GM23338 (cell line): ENCODE results near the gene SBF2.

Experiments
- CREB1 ChIP-seq: fragments of 250-450 bp; sonication (Bioruptor Pico); IDR thresholded peaks from 2 replicates; pipeline ENCODE4 v1.5.0; 2020; ENCODE audit warnings: low read depth, mild to moderate bottlenecking, moderate library complexity
- EZH2 ChIP-seq: fragments of 200-600 bp; sonication (generic); IDR thresholded peaks from one replicate; pipeline ENCODE4 v1.8.0; 2017; ENCODE audit warnings: antibody characterized with exemption, mild to moderate bottlenecking, low read depth; ENCODE audit not compliant: unreplicated experiment
- EZH2phosphoT487 ChIP-seq: fragments of 200-600 bp; sonication (generic); IDR thresholded peaks from one replicate; pipeline ENCODE4 v1.8.1; 2018; ENCODE audit warnings: antibody characterized with exemption; ENCODE audit not compliant: unreplicated experiment
- JUNB ChIP-seq: IDR thresholded peaks from one replicate; pipeline ENCODE4 v1.6.1; 2016; ENCODE audit warnings: antibody characterized with exemption; ENCODE audit not compliant: unreplicated experiment
- POLR2AphosphoS5 ChIP-seq: IDR thresholded peaks from 2 replicates; pipeline ENCODE4 v1.6.1; 2016; ENCODE audit warnings: antibody characterized with exemption, low read depth
- ZNF331 ChIP-seq: fragments of 250-450 bp; sonication (Bioruptor Pico); IDR thresholded peaks from 2 replicates; pipeline ENCODE4 v1.5.0; 2020; ENCODE audit warnings: low read depth, mild to moderate bottlenecking, moderate library complexity
- TF ChIP-seq, protein P1 (sequence below), 2 experiments: fragments of 200-600 bp in 1 of 2; sonication (generic) in 1 of 2; conservative IDR thresholded peaks; 2 replicates each; pipeline versions ENCODE4 v1.5.1 to v1.6.1; 2016 to 2017; ENCODE audit warnings: antibody characterized with exemption in 2 of 2, low read depth in 2 of 2, mild to moderate bottlenecking in 2 of 2, moderate library complexity in 1 of 2
- TF ChIP-seq, protein P2 (sequence below): IDR thresholded peaks from one replicate; pipeline ENCODE4 v1.6.1; 2018; ENCODE audit warnings: antibody characterized with exemption; ENCODE audit not compliant: unreplicated experiment

DNA sequence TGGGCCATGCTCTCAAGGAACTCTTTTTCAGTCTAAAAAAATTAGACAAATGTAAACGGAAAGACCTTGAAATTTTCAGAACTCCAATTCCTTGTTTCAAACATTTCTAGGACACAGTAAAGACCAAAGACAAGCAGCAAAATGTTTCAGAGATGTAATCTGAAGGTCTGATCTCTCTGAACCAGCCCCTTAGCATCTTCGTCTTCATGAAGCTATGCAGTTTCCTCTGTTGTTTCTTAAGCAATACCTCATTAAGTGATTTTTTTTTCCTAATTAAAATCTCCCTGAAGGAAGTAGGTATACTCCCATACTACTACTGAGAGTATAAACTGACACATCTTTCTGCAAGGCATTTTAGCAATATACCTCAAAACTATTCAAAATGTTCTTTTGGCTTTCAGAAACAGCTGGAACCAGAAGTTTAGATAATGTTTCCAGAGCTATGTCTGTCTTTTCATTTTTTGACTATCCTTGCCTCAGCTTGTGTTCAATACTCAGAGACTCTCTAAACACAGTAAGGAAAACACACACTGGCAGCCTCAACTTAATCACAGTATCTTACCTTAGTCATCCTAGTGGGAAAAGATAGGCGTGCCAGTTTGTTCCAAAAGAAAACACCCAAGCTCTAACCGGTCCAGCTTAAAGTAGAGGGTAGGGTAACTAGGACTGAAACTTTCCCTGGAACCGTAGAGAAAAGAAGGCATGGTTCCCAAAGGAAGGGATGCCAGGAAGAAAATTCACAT, 25.1 kb downstream of the SBF2 start:
- TF ChIP-seq POLR2AphosphoS5 (no peak), EZH2 (no peak), EZH2phosphoT487 (no peak), CREB1 (CRISPR knock-in tag) (no peak), ZNF331 (CRISPR knock-in tag) (no peak), JUNB (no peak)
- TF ChIP-seq, protein P1, sequence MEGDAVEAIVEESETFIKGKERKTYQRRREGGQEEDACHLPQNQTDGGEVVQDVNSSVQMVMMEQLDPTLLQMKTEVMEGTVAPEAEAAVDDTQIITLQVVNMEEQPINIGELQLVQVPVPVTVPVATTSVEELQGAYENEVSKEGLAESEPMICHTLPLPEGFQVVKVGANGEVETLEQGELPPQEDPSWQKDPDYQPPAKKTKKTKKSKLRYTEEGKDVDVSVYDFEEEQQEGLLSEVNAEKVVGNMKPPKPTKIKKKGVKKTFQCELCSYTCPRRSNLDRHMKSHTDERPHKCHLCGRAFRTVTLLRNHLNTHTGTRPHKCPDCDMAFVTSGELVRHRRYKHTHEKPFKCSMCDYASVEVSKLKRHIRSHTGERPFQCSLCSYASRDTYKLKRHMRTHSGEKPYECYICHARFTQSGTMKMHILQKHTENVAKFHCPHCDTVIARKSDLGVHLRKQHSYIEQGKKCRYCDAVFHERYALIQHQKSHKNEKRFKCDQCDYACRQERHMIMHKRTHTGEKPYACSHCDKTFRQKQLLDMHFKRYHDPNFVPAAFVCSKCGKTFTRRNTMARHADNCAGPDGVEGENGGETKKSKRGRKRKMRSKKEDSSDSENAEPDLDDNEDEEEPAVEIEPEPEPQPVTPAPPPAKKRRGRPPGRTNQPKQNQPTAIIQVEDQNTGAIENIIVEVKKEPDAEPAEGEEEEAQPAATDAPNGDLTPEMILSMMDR (conservative IDR thresholded peaks at IDR 0.05; ENCODE audit: low read depth in 2 of 2), result no peak
- TF ChIP-seq, protein P2, sequence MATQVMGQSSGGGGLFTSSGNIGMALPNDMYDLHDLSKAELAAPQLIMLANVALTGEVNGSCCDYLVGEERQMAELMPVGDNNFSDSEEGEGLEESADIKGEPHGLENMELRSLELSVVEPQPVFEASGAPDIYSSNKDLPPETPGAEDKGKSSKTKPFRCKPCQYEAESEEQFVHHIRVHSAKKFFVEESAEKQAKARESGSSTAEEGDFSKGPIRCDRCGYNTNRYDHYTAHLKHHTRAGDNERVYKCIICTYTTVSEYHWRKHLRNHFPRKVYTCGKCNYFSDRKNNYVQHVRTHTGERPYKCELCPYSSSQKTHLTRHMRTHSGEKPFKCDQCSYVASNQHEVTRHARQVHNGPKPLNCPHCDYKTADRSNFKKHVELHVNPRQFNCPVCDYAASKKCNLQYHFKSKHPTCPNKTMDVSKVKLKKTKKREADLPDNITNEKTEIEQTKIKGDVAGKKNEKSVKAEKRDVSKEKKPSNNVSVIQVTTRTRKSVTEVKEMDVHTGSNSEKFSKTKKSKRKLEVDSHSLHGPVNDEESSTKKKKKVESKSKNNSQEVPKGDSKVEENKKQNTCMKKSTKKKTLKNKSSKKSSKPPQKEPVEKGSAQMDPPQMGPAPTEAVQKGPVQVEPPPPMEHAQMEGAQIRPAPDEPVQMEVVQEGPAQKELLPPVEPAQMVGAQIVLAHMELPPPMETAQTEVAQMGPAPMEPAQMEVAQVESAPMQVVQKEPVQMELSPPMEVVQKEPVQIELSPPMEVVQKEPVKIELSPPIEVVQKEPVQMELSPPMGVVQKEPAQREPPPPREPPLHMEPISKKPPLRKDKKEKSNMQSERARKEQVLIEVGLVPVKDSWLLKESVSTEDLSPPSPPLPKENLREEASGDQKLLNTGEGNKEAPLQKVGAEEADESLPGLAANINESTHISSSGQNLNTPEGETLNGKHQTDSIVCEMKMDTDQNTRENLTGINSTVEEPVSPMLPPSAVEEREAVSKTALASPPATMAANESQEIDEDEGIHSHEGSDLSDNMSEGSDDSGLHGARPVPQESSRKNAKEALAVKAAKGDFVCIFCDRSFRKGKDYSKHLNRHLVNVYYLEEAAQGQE, result no peak
